ENCODE results near the gene EREG.
"Not testable (repeated sequence)": the region's sequence is repeated elsewhere in the genome, so short reads cannot be mapped to it uniquely, and the experiment has no call there.

GRCh38 chr4:74340421-74340820 is 24.5 kb upstream of the EREG start:
- TF ChIP-seq CTCF, POLR2A, EP300, POLR2AphosphoS5 (IDR thresholded peaks at IDR 0.05): not testable (repeated sequence)

Data from suprapubic skin (tissue), 4 donors.